OCI-LY1 (cell line): ENCODE measurements around the gene PACS2.

Experiments
- H2AFZ ChIP-seq: fragments of 200-600 bp; sonication (generic), shearing (Covaris generic); 2 replicates; pipeline ENCODE4 v1.6.0; 2014; ENCODE audit warnings: antibody characterized with exemption, mild to moderate bottlenecking, low read length
- H3F3A ChIP-seq: fragments of 200-600 bp; sonication (generic), shearing (Covaris generic); 2 replicates; pipeline ENCODE4 v1.6.0; 2014; ENCODE audit warnings: mild to moderate bottlenecking, antibody characterized with exemption, low read length, moderate library complexity; ENCODE audit not compliant: insufficient read depth
- H3K27ac ChIP-seq: fragments of 200-600 bp; sonication (generic); 2 replicates; pipeline ENCODE4 v1.5.1; 2014; ENCODE audit warnings: low read length, mixed run types, mild to moderate bottlenecking, low read depth; ENCODE audit not compliant: poor library complexity, severe bottlenecking
- H3K27me3 ChIP-seq: fragments of 200-600 bp; sonication (generic); 2 replicates; pipeline ENCODE4 v1.6.0; 2014; ENCODE audit warnings: antibody characterized with exemption, mild to moderate bottlenecking, low read length, moderate library complexity; ENCODE audit not compliant: insufficient read depth
- H3K36me3 ChIP-seq: fragments of 200-600 bp; sonication (generic); 2 replicates; pipeline ENCODE4 v1.6.1; 2014; ENCODE audit warnings: mild to moderate bottlenecking, antibody characterized with exemption, low read length, moderate library complexity, mixed read lengths; ENCODE audit not compliant: insufficient read depth
- H3K4me1 ChIP-seq: fragments of 200-600 bp; sonication (generic); 2 replicates; pipeline ENCODE4 v1.5.1; 2014; ENCODE audit warnings: mild to moderate bottlenecking, low read length, moderate library complexity; ENCODE audit not compliant: insufficient read depth, severe bottlenecking
- H3K4me2 ChIP-seq: fragments of 200-600 bp; sonication (generic), shearing (Covaris generic); 2 replicates; pipeline ENCODE4 v1.6.1; 2014; ENCODE audit warnings: low read length
- H3K4me3 ChIP-seq: fragments of 200-600 bp; sonication (generic); 2 replicates; pipeline ENCODE4 v1.5.1; 2014; ENCODE audit warnings: low read length, low read depth, mild to moderate bottlenecking, mixed read lengths; ENCODE audit not compliant: poor library complexity, severe bottlenecking
- H3K79me2 ChIP-seq: fragments of 200-600 bp; shearing (Covaris generic); 2 replicates; pipeline ENCODE4 v1.6.1; 2016; ENCODE audit warnings: mixed run types, low read length, mixed read lengths; ENCODE audit not compliant: insufficient read depth
- H3K9ac ChIP-seq: fragments of 200-600 bp; sonication (generic), shearing (Covaris generic); 2 replicates; pipeline ENCODE4 v1.6.1; 2014; ENCODE audit warnings: mild to moderate bottlenecking, low read length, mixed read lengths
- H3K9me2 ChIP-seq: fragments of 200-600 bp; sonication (generic), shearing (Covaris generic); 2 replicates; pipeline ENCODE4 v1.6.1; 2014; ENCODE audit warnings: low read depth, mild to moderate bottlenecking, low read length, mixed read lengths
- H3K9me3 ChIP-seq: fragments of 200-600 bp; shearing (Covaris generic); 2 replicates; pipeline ENCODE4 v1.6.1; 2014; ENCODE audit warnings: low read length, mixed read lengths
- H4K20me1 ChIP-seq: fragments of 200-600 bp; sonication (generic), shearing (Covaris generic); 2 replicates; pipeline ENCODE4 v1.6.0; 2016; ENCODE audit warnings: mild to moderate bottlenecking, low read length; ENCODE audit not compliant: insufficient read depth
- CTCF ChIP-seq: fragments of 200-600 bp; sonication (generic), shearing (Covaris generic); IDR thresholded peaks from 2 replicates; pipeline ENCODE4 v1.5.1; 2017; ENCODE audit warnings: mild to moderate bottlenecking, antibody characterized with exemption, low read length, moderate library complexity, mixed read lengths
- EZH2 ChIP-seq: fragments of 200-600 bp; sonication (generic), shearing (Covaris generic); IDR thresholded peaks from 2 replicates; pipeline ENCODE4 v1.8.0; 2017; ENCODE audit warnings: borderline replicate concordance, mixed run types, mild to moderate bottlenecking, antibody characterized with exemption, low read length, moderate library complexity, mixed read lengths

The PACS2 gene

GRCh38 chr14:105303949-105304348 is 10.6 kb upstream of the PACS2 start:
- Histone ChIP-seq H3K9ac (no peak overlapping the region), H3K4me2 (no peak overlapping the region), H3K4me3 (no peak overlapping the region), H3K36me3 (no peaks in the 10 kb centered on the region; the same call in 1 of the 2 replicates), H3K9me3 (peaks cover 5% of the 10 kb centered on the region; the same call in 1 of the 2 replicates), H3K79me2 (no peaks in the 10 kb centered on the region), H4K20me1 (no peaks in the 10 kb centered on the region), H3K4me1 (peaks cover 17% of the 10 kb centered on the region), H3F3A (no peaks in the 10 kb centered on the region), H2AFZ (no peak overlapping the region), H3K9me2 (no peaks in the 10 kb centered on the region), H3K27ac (no peak overlapping the region), H3K27me3 (peaks cover 20% of the 10 kb centered on the region; the same call in 1 of the 2 replicates)
- no peak for TF ChIP-seq CTCF
- TF ChIP-seq EZH2: no peak

- H3K4me2 ChIP-seq: no peak overlapping the region
- H3K9me3 ChIP-seq: peaks cover under 1% of the 10 kb centered on the region; the same call in 1 of the 2 replicates
Measured at GRCh38 chr14:105304565-105304964, 10.0 kb upstream of the PACS2 start.

GRCh38 chr14:105305345-105305744 is 9.2 kb upstream of the PACS2 start:
- Histone ChIP-seq H3F3A (no peaks in the 10 kb centered on the region), H3K9me3 (no peaks in the 10 kb centered on the region), H3K27me3 (peaks cover 12% of the 10 kb centered on the region; the same call in 1 of the 2 replicates), H3K4me1 (peaks cover 12% of the 10 kb centered on the region), H2AFZ (no peak overlapping the region), H3K4me3 (no peak overlapping the region), H3K9ac (no peak overlapping the region), H3K79me2 (no peaks in the 10 kb centered on the region), H4K20me1 (no peaks in the 10 kb centered on the region), H3K4me2 (no peak overlapping the region), H3K36me3 (no peaks in the 10 kb centered on the region), H3K27ac (no peak overlapping the region), H3K9me2 (no peaks in the 10 kb centered on the region)
- TF ChIP-seq CTCF: no peak
- TF ChIP-seq EZH2: no peak

More at GRCh38 chr14:105304565-105304964, 10.0 kb upstream of the PACS2 start:
- H3K36me3 ChIP-seq: no peaks in the 10 kb centered on the region; the same call in 1 of the 2 replicates
- H3K4me3 ChIP-seq: no peak overlapping the region
- no peaks in the 10 kb centered on the region for H3K79me2 ChIP-seq
- H3K9me2 ChIP-seq: no peaks in the 10 kb centered on the region
- TF ChIP-seq EZH2 (no peak), CTCF (no peak)
- no peaks in the 10 kb centered on the region for H3F3A ChIP-seq
- H3K4me1 ChIP-seq: peaks cover 17% of the 10 kb centered on the region
- no peak overlapping the region for H3K9ac ChIP-seq
- H4K20me1 ChIP-seq: no peaks in the 10 kb centered on the region
- H3K27ac ChIP-seq: no peak overlapping the region
- no peak overlapping the region for H2AFZ ChIP-seq
- peaks cover 16% of the 10 kb centered on the region; the same call in 1 of the 2 replicates for H3K27me3 ChIP-seq
